ENCODE results near the gene LPAR1. TPM values are rescaled to one million over a fixed set of nuclear protein-coding genes. Genes with fewer than 3 reads are reported as not detected.

LPAR1 gene
- total and polyA plus RNA-seq, 2 of the 8 experiments (the other 6 are each of a cell fraction or from before 2014, with no cell fraction given) = 3.4 to 5.1 TPM

- no peak overlapping the region for H3K14ac ChIP-seq (ENCODE audit: insufficient read length)
- TF ChIP-seq FOSL1 (IDR thresholded peaks at IDR 0.05; ENCODE audit: insufficient read depth, low read depth, low read length) = no peak
- no peak for TF ChIP-seq SRF (IDR thresholded peaks at IDR 0.05; ENCODE audit: low read depth, low read length)
- TF ChIP-seq RNF2 (IDR thresholded peaks at IDR 0.05; ENCODE audit: borderline replicate concordance, low read depth, low read length, missing control alignments, poor library complexity, severe bottlenecking) = no peak
- no peak for TF ChIP-seq HDAC2 (IDR thresholded peaks at IDR 0.05; ENCODE audit: borderline replicate concordance in 1 of 2, low read depth in 2 of 2, low read length in 2 of 2)
- TF ChIP-seq SUZ12 (IDR thresholded peaks at IDR 0.05; ENCODE audit: low read length) = no peak
- TF ChIP-seq KDM4A (IDR thresholded peaks at IDR 0.05; ENCODE audit: low read depth, low read length, severe bottlenecking) = no peak
- no peak overlapping the region for H3K4me2 ChIP-seq (ENCODE audit: insufficient read depth in 1 of 2, low read depth in 2 of 2, low read length in 2 of 2)
- no peak overlapping the region for H4K91ac ChIP-seq (replicated peaks; ENCODE audit: insufficient read length, low read length)
- no peaks in the 10 kb centered on the region for H3K9me3 ChIP-seq (ENCODE audit: insufficient read depth in 2 of 2, low read depth in 1 of 2, low read length in 1 of 2)
- FAIRE-seq (no peak), DNase-seq (ENCODE audit: low read depth in 1 of 2, low spot score in 2 of 2) (no peak)
- H3K9ac ChIP-seq (replicated peaks in 1 of 4; ENCODE audit: extremely low read depth in 1 of 4, low read depth in 3 of 4, low read length in 3 of 4) = no peak overlapping the region
- H3K27ac ChIP-seq (ENCODE audit: low read depth, low read length) = no peak overlapping the region
- H3K4me3 ChIP-seq (ENCODE audit: extremely low read depth in 1 of 4, insufficient read depth in 2 of 4, low read depth in 3 of 4, low read length in 4 of 4) = no peak overlapping the region
- no peaks in the 10 kb centered on the region for H3K79me2 ChIP-seq (ENCODE audit: control insufficient read depth in 1 of 2, insufficient read depth in 2 of 2, low read length in 2 of 2)
- H4K5ac ChIP-seq (ENCODE audit: insufficient read length, low read depth, low read length) = no peak overlapping the region
- no peaks in the 10 kb centered on the region for H3K27me3 ChIP-seq (replicated peaks in 1 of 4; ENCODE audit: control insufficient read depth in 3 of 4, extremely low read depth in 1 of 4, insufficient read depth in 3 of 4, low read length in 3 of 4)
- POLR2A ChIA-PET (ENCODE audit: partially characterized antibody) = no interaction called here
- no peaks in the 10 kb centered on the region for H4K20me1 ChIP-seq (replicated peaks in 1 of 2; ENCODE audit: control insufficient read depth in 1 of 2, insufficient read depth in 2 of 2, low read length in 2 of 2)
- H3K36me3 ChIP-seq (ENCODE audit: control insufficient read depth in 2 of 4, insufficient read depth in 4 of 4, low read length in 3 of 4) = no peaks in the 10 kb centered on the region
- H2BK120ac ChIP-seq (replicated peaks; ENCODE audit: low read depth, low read length) = no peak overlapping the region
- CTCF ChIA-PET (ENCODE audit: partially characterized antibody) = no interaction called here
- no peak overlapping the region for H2BK20ac ChIP-seq (ENCODE audit: low read length)
- no peaks in the 10 kb centered on the region for H3K4me1 ChIP-seq (replicated peaks in 1 of 4; ENCODE audit: control insufficient read depth in 3 of 4, insufficient read depth in 4 of 4, low read length in 3 of 4)
- H3K23me2 ChIP-seq (ENCODE audit: low read depth, low read length) = no peaks in the 10 kb centered on the region
- no peak overlapping the region for H2AFZ ChIP-seq (ENCODE audit: low read length)
- no peak overlapping the region for H2BK12ac ChIP-seq (ENCODE audit: low read depth, low read length)
- H3K56ac ChIP-seq (replicated peaks; ENCODE audit: insufficient read length, low read depth, low read length) = no peak overlapping the region
- H3K18ac ChIP-seq (ENCODE audit: extremely low read depth, low read length) = no peak overlapping the region
- H3K23ac ChIP-seq (ENCODE audit: insufficient read length) = no peak overlapping the region
- H4K8ac ChIP-seq (ENCODE audit: extremely low read depth, insufficient read depth, low read length) = no peak overlapping the region
- H3K4ac ChIP-seq (replicated peaks; ENCODE audit: insufficient read length, low read depth, low read length) = no peak overlapping the region
- no peak overlapping the region for H2BK15ac ChIP-seq (ENCODE audit: low read length)
- 95% methylated on average over 5 of the region's 5 CpGs; no CpG with 5 or more reads in 1 of the 2 experiments for WGBS, 2 experiments (ENCODE audit: extremely low coverage in 1 of 2, insufficient coverage in 1 of 2, insufficient read length in 1 of 2, insufficient replicate concordance in 2 of 2, low coverage in 1 of 2, low lambda C conversion rate in 2 of 2, missing lambda C conversion rate in 1 of 2)
- no peaks in the 10 kb centered on the region for H3K79me1 ChIP-seq (ENCODE audit: low read depth, low read length)
- H2BK5ac ChIP-seq (ENCODE audit: low read depth, low read length) = no peak overlapping the region
- no peak overlapping the region for H2AK5ac ChIP-seq (ENCODE audit: low read depth, low read length)
Measured at GRCh38 chr9:110894731-110895130, 143.5 kb downstream of the LPAR1 start.
